A673 (cell line): Measurements from ENCODE around the gene MAL. TPM values are rescaled to one million over a fixed set of nuclear protein-coding genes. Genes with fewer than 3 reads are reported as not detected.

Experiments used
- BruUV-seq: library from RNA; stranded (reverse); fragments of 400-500 nt; replicated peaks from 2 replicates; lab custom pipeline; 2021; lab: Mats Ljungman, UMichigan
- CTCF ChIA-PET: fragments of 300-600 bp; sonication (Branson Sonifier 250); formaldehyde crosslinking; loops from one replicate; lab custom pipeline; 2022; ENCODE audit warnings: antibody characterized with exemption; lab: Charles Lee
- POLR2A ChIA-PET: fragments of 300-600 bp; sonication (Branson Sonifier 250); formaldehyde crosslinking; loops from one replicate; lab custom pipeline; 2022; ENCODE audit warnings: antibody characterized with exemption; ENCODE audit not compliant: low non-redundant PET; lab: Charles Lee
- DNase-seq: peaks from one replicate; pipeline ENCODE4 v3.0.0-alpha.2; 2015; ENCODE audit warnings: low spot score
- H3K27ac ChIP-seq: fragments of 200-600 bp; sonication (generic); 2 replicates; pipeline ENCODE4 v1.5.1; 2016; ENCODE audit warnings: mixed run types, low read depth, mild to moderate bottlenecking, mixed read lengths, antibody characterized with exemption, low read length; ENCODE audit not compliant: poor library complexity, severe bottlenecking
- H3K27me3 ChIP-seq: fragments of 200-600 bp; sonication (generic); replicated peaks from 2 replicates; pipeline ENCODE4 v1.6.1; 2017; ENCODE audit warnings: mixed run types, low read depth, mild to moderate bottlenecking, mixed read lengths, antibody characterized with exemption, low read length; ENCODE audit not compliant: insufficient read depth, poor library complexity
- H3K36me3 ChIP-seq: fragments of 200-600 bp; sonication (generic); 2 replicates; pipeline ENCODE4 v1.6.1; 2016; ENCODE audit warnings: mixed run types, mild to moderate bottlenecking, mixed read lengths, antibody characterized with exemption, low read length; ENCODE audit not compliant: insufficient read depth, poor library complexity, severe bottlenecking
- H3K4me1 ChIP-seq: fragments of 200-600 bp; sonication (generic); 2 replicates; pipeline ENCODE4 v1.6.1; 2017; ENCODE audit warnings: mixed run types, mild to moderate bottlenecking, mixed read lengths, antibody characterized with exemption, low read length; ENCODE audit not compliant: insufficient read depth, poor library complexity, severe bottlenecking
- H3K4me3 ChIP-seq: fragments of 200-600 bp; sonication (generic); 2 replicates; pipeline ENCODE4 v1.5.1; 2016; ENCODE audit warnings: low read depth, mixed run types, mild to moderate bottlenecking, mixed read lengths, low read length; ENCODE audit not compliant: poor library complexity, severe bottlenecking
- H3K9me3 ChIP-seq: fragments of 200-600 bp; sonication (generic); 2 replicates; pipeline ENCODE4 v1.6.1; 2016; ENCODE audit warnings: mixed run types, low read depth, mild to moderate bottlenecking, mixed read lengths, antibody characterized with exemption, low read length; ENCODE audit not compliant: poor library complexity, severe bottlenecking
- EZH2 ChIP-seq: fragments of 200-600 bp; sonication (generic); IDR thresholded peaks from 2 replicates; pipeline ENCODE4 v1.6.1; 2017; ENCODE audit warnings: borderline replicate concordance, low read depth, mild to moderate bottlenecking, mixed read lengths, antibody characterized with exemption, low read length; ENCODE audit not compliant: poor library complexity, severe bottlenecking
- intact Hi-C: fragments of 100-400 bp; cut with micrococcal nuclease; formaldehyde crosslinking; loops from one replicate; pipeline ENCODE4 v1.10.0; 2022; ENCODE audit not compliant: unreplicated experiment
- total RNA-seq: library from RNA; stranded (reverse); gene quantifications from 2 replicates; pipeline ENCODE4 v1.2.3, GENCODE V29; 2021
- TF ChIP-seq, protein P1 (sequence below): fragments of 300-800, 200-600 bp; sonication (generic); conservative IDR thresholded peaks from 2 replicates; pipeline ENCODE4 v1.5.1; 2017; ENCODE audit warnings: low read depth, mild to moderate bottlenecking, antibody characterized with exemption, low read length, moderate library complexity, mixed read lengths

Gene MAL
- total RNA-seq, 1 experiment from 2014 or later: not detected

- DNase-seq: no peak
- no peak for TF ChIP-seq EZH2
- TF ChIP-seq, protein P1, sequence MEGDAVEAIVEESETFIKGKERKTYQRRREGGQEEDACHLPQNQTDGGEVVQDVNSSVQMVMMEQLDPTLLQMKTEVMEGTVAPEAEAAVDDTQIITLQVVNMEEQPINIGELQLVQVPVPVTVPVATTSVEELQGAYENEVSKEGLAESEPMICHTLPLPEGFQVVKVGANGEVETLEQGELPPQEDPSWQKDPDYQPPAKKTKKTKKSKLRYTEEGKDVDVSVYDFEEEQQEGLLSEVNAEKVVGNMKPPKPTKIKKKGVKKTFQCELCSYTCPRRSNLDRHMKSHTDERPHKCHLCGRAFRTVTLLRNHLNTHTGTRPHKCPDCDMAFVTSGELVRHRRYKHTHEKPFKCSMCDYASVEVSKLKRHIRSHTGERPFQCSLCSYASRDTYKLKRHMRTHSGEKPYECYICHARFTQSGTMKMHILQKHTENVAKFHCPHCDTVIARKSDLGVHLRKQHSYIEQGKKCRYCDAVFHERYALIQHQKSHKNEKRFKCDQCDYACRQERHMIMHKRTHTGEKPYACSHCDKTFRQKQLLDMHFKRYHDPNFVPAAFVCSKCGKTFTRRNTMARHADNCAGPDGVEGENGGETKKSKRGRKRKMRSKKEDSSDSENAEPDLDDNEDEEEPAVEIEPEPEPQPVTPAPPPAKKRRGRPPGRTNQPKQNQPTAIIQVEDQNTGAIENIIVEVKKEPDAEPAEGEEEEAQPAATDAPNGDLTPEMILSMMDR: no peak
- Histone ChIP-seq H3K4me1 (peaks cover 6% of the 10 kb centered on the region), H3K4me3 (no peak overlapping the region), H3K27ac (no peak overlapping the region), H3K27me3 (peaks cover 36% of the 10 kb centered on the region), H3K9me3 (no peaks in the 10 kb centered on the region), H3K36me3 (no peaks in the 10 kb centered on the region)
- ChIA-PET POLR2A (no interaction called here), CTCF (no interaction called here)
- no TSS peak for BruUV-seq
- intact Hi-C loops: no loop called here
Measured at GRCh38 chr2:95073856-95074662, 48.6 kb downstream of the MAL start.

- H3K4me1 ChIP-seq: peaks cover 6% of the 10 kb centered on the region
- no peaks in the 10 kb centered on the region for H3K36me3 ChIP-seq
- H3K4me3 ChIP-seq: no peak overlapping the region
- intact Hi-C loops: loop anchor here (5.0 kb wide), 1 partner anchor 53 kb away; no protein-coding TSS in a partner anchor
- POLR2A ChIA-PET: no interaction called here
- no peak for DNase-seq
- H3K27ac ChIP-seq: no peak overlapping the region
- TF ChIP-seq EZH2: no peak
- TF ChIP-seq, protein P1: no peak
- CTCF ChIA-PET: no interaction called here
- BruUV-seq: no TSS peak
- peaks cover 32% of the 10 kb centered on the region for H3K27me3 ChIP-seq
- H3K9me3 ChIP-seq: no peaks in the 10 kb centered on the region
Measured at GRCh38 chr2:95074663-95075439, 49.3 kb downstream of the MAL start.

DNA sequence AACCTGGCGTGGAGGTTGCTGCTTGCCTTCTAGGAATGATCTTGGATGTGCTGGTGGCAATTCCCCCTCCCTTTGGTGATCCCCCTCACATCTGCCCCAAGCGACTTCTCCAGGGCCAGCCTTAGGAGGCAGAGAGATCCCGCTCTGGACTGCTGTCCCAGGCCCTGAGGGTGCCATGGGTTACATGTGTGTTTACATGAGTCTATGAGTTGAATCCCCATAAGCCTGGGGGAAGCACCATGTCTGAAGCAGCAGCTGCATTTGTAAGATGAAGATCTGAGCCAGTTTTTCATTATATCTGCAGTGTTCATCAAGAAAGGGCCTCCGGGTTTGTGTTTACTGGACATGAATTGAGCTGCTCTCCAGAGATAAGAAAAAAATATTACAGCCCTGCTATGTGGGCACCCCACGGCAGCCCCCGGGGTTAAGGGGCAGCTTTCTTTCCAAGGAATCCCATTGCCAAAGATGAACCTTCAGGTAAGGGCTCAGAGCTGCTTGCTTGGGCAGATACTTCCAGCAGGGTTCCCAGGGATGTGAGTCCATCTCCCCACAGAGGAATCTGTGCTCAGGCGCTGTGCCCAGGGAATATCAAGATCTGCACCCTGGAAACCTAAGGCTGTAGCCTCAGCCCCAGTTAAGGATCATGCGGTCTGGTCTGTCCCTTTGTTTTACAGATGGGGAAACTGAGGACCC is 50.1 kb downstream of the MAL start:
- Histone ChIP-seq H3K27ac (no peak overlapping the region), H3K36me3 (no peaks in the 10 kb centered on the region), H3K27me3 (peaks cover 32% of the 10 kb centered on the region), H3K4me1 (peaks cover 6% of the 10 kb centered on the region), H3K9me3 (no peaks in the 10 kb centered on the region), H3K4me3 (no peak overlapping the region)
- DNase-seq: no peak
- POLR2A ChIA-PET: no interaction called here
- intact Hi-C loops: loop anchor here (5.0 kb wide), 1 partner anchor 53 kb away; no protein-coding TSS in a partner anchor
- CTCF ChIA-PET: no interaction called here
- BruUV-seq: no TSS peak
- TF ChIP-seq, protein P1: no peak
- no peak for TF ChIP-seq EZH2
